Astrocyte (in vitro differentiated cells and primary cell): ENCODE measurements around the gene NDUFA8. TPM values are rescaled to one million over a fixed set of nuclear protein-coding genes. Genes with fewer than 3 reads are reported as not detected.

Experiments used
- DNase-seq: peaks from one replicate; pipeline ENCODE4 v3.0.0-alpha.2; 2010; ENCODE audit warnings: low read depth
- FAIRE-seq: peaks from 2 replicates; lab custom pipeline; 2011; peaks lifted over from hg19 to GRCh38; lab: Jason Lieb, UNC
- H2AFZ ChIP-seq: 2 replicates; pipeline ENCODE4 v1.6.0; 2012; ENCODE audit warnings: low read depth, low read length, inconsistent platforms
- H3K27ac ChIP-seq: 2 replicates; pipeline ENCODE4 v1.5.1; 2011; ENCODE audit warnings: low read depth, low read length, inconsistent platforms
- H3K27me3 ChIP-seq: 2 replicates; pipeline ENCODE4 v1.6.0; 2011; ENCODE audit warnings: low read length, inconsistent platforms; ENCODE audit not compliant: insufficient read depth
- H3K36me3 ChIP-seq: 2 replicates; pipeline ENCODE4 v1.5.1; 2011; ENCODE audit warnings: low read length, inconsistent platforms; ENCODE audit not compliant: insufficient read depth
- H3K4me1 ChIP-seq: 2 replicates; pipeline ENCODE4 v1.5.1; 2011; ENCODE audit warnings: low read length, inconsistent platforms; ENCODE audit not compliant: insufficient read depth
- H3K4me2 ChIP-seq: 2 replicates; pipeline ENCODE4 v1.6.0; 2012; ENCODE audit warnings: low read length, inconsistent platforms
- H3K4me3 ChIP-seq: 2 replicates; pipeline ENCODE4 v1.5.1; 2011; ENCODE audit warnings: low read depth, mild to moderate bottlenecking, low read length, inconsistent platforms; ENCODE audit not compliant: insufficient read depth
- H3K79me2 ChIP-seq: 2 replicates; pipeline ENCODE4 v1.6.0; 2012; ENCODE audit warnings: mild to moderate bottlenecking, low read length, inconsistent platforms; ENCODE audit not compliant: insufficient read depth
- H3K9ac ChIP-seq: 2 replicates; pipeline ENCODE4 v1.6.0; 2012; ENCODE audit warnings: mild to moderate bottlenecking, low read length, inconsistent platforms
- H3K9me3 ChIP-seq: 2 replicates; pipeline ENCODE4 v1.5.1; 2012; ENCODE audit warnings: low read depth, mild to moderate bottlenecking, low read length, inconsistent platforms; ENCODE audit not compliant: insufficient read depth
- H4K20me1 ChIP-seq: 2 replicates; pipeline ENCODE4 v1.6.0; 2012; ENCODE audit warnings: low read length, inconsistent platforms; ENCODE audit not compliant: insufficient read depth
- H3K27ac Mint-ChIP-seq: one replicate; pipeline ENCODE4 v1.8.0; 2021; ENCODE audit warnings: mild to moderate bottlenecking, mixed read lengths; ENCODE audit not compliant: unreplicated experiment
- H3K27me3 Mint-ChIP-seq: one replicate; pipeline ENCODE4 v1.8.0; 2021; ENCODE audit warnings: low read depth, mixed read lengths; ENCODE audit not compliant: unreplicated experiment
- H3K36me3 Mint-ChIP-seq: one replicate; pipeline ENCODE4 v1.8.0; 2021; ENCODE audit warnings: low read depth, mixed read lengths; ENCODE audit not compliant: unreplicated experiment
- H3K4me1 Mint-ChIP-seq: one replicate; pipeline ENCODE4 v1.8.0; 2021; ENCODE audit warnings: low read depth, mixed read lengths; ENCODE audit not compliant: unreplicated experiment
- H3K4me3 Mint-ChIP-seq: one replicate; pipeline ENCODE4 v1.8.0; 2021; ENCODE audit warnings: mild to moderate bottlenecking, moderate library complexity, mixed read lengths; ENCODE audit not compliant: unreplicated experiment
- H3K9me3 Mint-ChIP-seq: one replicate; pipeline ENCODE4 v1.8.0; 2021; ENCODE audit warnings: mild to moderate bottlenecking, mixed read lengths; ENCODE audit not compliant: unreplicated experiment
- EZH2 ChIP-seq: IDR thresholded peaks from 2 replicates; pipeline ENCODE4 v1.6.1; 2012; ENCODE audit warnings: mild to moderate bottlenecking, low read length, inconsistent platforms; ENCODE audit not compliant: insufficient read depth
- total RNA-seq: library from RNA; stranded (reverse); gene quantifications from 2 replicates; pipeline ENCODE4 v1.2.1, GENCODE V29; 2021
- TF ChIP-seq, protein P1 (sequence below): IDR thresholded peaks from 2 replicates; pipeline ENCODE4 v1.5.1; 2011; ENCODE audit warnings: low read depth, mild to moderate bottlenecking, inconsistent platforms, low read length, moderate library complexity; ENCODE audit not compliant: insufficient read depth

NDUFA8 gene
- total RNA-seq, 1 donor from 2014 or later: 52.3 TPM

DNA sequence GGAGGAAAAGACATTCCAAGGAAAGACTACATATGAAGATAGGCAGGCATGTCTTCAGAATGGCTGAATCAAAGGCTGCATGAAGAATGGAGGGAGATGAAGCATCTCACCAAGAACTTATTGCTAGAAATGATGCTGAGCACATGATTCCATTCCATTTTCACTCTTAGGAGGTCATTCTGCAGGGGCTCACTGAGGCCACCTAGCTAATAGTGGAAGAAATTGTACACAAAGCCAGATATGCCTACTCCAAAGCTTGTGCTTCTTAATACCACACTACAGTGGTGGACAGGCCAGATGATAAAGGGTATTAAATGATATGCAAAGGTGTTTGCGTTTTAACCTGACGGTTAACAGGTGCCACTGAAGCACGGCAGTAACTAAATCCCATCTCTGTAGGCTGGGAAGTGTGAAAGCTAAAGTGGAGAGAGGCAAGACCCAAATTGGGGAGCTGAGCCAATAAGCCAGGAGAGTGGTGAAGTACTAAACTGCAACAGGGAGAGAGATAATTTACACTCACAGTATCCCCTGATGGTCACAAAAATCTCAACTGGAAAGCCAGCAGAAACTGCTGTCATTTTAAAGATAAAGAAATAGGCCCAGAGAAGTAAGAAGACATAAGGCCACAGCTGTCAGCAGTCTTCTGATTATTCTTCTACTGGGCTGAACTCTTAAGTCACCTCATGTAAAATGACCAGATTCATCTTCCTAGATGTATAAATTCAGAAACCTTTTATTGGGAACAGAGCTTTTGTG, 14.6 kb downstream of the NDUFA8 start:
- Histone ChIP-seq H3K27me3 (no peaks in the 10 kb centered on the region), H3K9ac (no peak overlapping the region), H4K20me1 (peaks cover 12% of the 10 kb centered on the region), H3K79me2 (peaks cover 4% of the 10 kb centered on the region), H3K4me3 (no peak overlapping the region), H3K4me2 (no peak overlapping the region), H3K27ac (no peak overlapping the region), H3K9me3 (no peaks in the 10 kb centered on the region), H3K36me3 (peaks cover 29% of the 10 kb centered on the region), H3K4me1 (no peaks in the 10 kb centered on the region), H2AFZ (no peak overlapping the region)
- TF ChIP-seq, protein P1, sequence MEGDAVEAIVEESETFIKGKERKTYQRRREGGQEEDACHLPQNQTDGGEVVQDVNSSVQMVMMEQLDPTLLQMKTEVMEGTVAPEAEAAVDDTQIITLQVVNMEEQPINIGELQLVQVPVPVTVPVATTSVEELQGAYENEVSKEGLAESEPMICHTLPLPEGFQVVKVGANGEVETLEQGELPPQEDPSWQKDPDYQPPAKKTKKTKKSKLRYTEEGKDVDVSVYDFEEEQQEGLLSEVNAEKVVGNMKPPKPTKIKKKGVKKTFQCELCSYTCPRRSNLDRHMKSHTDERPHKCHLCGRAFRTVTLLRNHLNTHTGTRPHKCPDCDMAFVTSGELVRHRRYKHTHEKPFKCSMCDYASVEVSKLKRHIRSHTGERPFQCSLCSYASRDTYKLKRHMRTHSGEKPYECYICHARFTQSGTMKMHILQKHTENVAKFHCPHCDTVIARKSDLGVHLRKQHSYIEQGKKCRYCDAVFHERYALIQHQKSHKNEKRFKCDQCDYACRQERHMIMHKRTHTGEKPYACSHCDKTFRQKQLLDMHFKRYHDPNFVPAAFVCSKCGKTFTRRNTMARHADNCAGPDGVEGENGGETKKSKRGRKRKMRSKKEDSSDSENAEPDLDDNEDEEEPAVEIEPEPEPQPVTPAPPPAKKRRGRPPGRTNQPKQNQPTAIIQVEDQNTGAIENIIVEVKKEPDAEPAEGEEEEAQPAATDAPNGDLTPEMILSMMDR: peak; percentile 26
- TF ChIP-seq EZH2: no peak
- Mint-ChIP-seq H3K27me3 (no peaks in the 10 kb centered on the region), H3K9me3 (no peaks in the 10 kb centered on the region), H3K27ac (no peak overlapping the region), H3K36me3 (peaks cover 19% of the 10 kb centered on the region), H3K4me1 (no peaks in the 10 kb centered on the region), H3K4me3 (no peak overlapping the region)
- FAIRE-seq: no peak
- DNase-seq: no peak

DNA sequence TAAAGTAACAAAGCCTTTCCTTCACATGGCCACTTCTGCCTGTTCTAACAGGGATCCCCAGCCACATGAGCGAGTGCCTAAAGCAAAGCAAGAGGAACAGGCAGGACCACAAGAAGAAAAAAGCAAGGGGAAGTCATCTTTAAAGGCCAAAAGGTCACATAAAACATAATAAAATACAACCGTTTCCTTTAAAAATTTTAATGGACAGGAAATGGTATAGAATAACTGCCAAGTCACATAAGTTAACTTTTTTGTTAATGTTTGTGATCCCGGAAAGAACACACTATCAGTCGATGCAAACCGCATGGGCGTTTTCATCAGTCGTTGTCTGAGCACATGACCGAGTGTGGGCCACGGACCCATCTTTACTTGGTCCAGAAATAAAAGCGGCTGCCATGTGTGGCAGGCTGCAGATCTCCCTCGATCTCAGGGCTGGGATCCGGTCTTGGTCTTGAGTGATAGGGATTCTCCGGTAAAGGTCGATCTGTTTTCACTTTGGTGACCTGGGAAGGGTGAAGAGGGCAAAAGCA, 15.6 kb downstream of the NDUFA8 start:
- Mint-ChIP-seq H3K4me3 (no peak overlapping the region), H3K9me3 (no peaks in the 10 kb centered on the region), H3K36me3 (peaks cover 19% of the 10 kb centered on the region), H3K27ac (no peak overlapping the region), H3K27me3 (no peaks in the 10 kb centered on the region), H3K4me1 (peaks cover 2% of the 10 kb centered on the region)
- no peak for FAIRE-seq
- Histone ChIP-seq H3K9ac (no peak overlapping the region), H3K4me3 (no peak overlapping the region), H3K27me3 (no peaks in the 10 kb centered on the region), H3K36me3 (peaks cover 29% of the 10 kb centered on the region), H3K79me2 (no peaks in the 10 kb centered on the region), H2AFZ (no peak overlapping the region), H3K27ac (no peak overlapping the region), H3K9me3 (no peaks in the 10 kb centered on the region), H3K4me2 (no peak overlapping the region), H4K20me1 (peaks cover 9% of the 10 kb centered on the region), H3K4me1 (no peaks in the 10 kb centered on the region)
- DNase-seq: no peak
- TF ChIP-seq, protein P1: no peak
- TF ChIP-seq EZH2: no peak

DNA sequence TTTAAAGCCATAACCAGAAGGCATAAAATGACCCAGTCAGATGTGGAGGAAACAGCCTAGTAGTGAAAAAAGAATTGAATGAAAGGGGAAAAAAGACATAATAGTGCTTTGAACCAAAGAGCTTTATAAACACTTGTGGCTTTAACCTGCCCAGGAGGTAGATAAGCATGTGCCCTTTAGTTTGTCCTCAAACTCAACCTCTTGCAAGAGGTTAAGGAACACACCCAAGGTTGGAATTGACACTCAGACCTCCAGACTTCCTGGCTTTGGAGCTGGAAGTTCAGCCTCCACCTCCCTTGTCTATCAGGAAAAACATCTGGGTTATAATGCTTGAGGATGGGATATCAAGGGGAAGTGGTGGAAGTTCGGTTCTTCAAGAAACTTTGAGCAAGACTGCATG, 16.3 kb downstream of the NDUFA8 start:
- Mint-ChIP-seq H3K36me3 (peaks cover 19% of the 10 kb centered on the region), H3K4me3 (no peak overlapping the region), H3K27me3 (no peaks in the 10 kb centered on the region), H3K4me1 (peaks cover 2% of the 10 kb centered on the region), H3K27ac (no peak overlapping the region), H3K9me3 (no peaks in the 10 kb centered on the region)
- H3K79me2 ChIP-seq: no peaks in the 10 kb centered on the region
- no peak overlapping the region for H2AFZ ChIP-seq
- peaks cover 9% of the 10 kb centered on the region for H4K20me1 ChIP-seq
- H3K9ac ChIP-seq: no peak overlapping the region
- no peak overlapping the region for H3K27ac ChIP-seq
- H3K36me3 ChIP-seq: peaks cover 29% of the 10 kb centered on the region
- no peak overlapping the region for H3K4me3 ChIP-seq
- no peak overlapping the region for H3K4me2 ChIP-seq
- TF ChIP-seq, protein P1: no peak
- TF ChIP-seq EZH2: no peak
- H3K9me3 ChIP-seq: no peaks in the 10 kb centered on the region
- H3K4me1 ChIP-seq: no peaks in the 10 kb centered on the region
- DNase-seq (no peak), FAIRE-seq (no peak)
- H3K27me3 ChIP-seq: no peaks in the 10 kb centered on the region
